K562 (cell line): ENCODE data around the gene FN3KRP. TPM values are rescaled to one million over a fixed set of nuclear protein-coding genes. Genes with fewer than 3 reads are reported as not detected.
A peak's percentile ranks its signal among the peaks of the same experiment; 100 is the strongest.

Source experiments
- CBX2 ChIP-seq: fragments of 200-600 bp; sonication (generic); IDR thresholded peaks from one replicate; pipeline ENCODE4 v1.6.1; 2012; ENCODE audit warnings: mild to moderate bottlenecking, low read length, inconsistent platforms; ENCODE audit not compliant: insufficient read depth, poor library complexity, severe bottlenecking
- CREM ChIP-seq: IDR thresholded peaks from 2 replicates; pipeline ENCODE4 v1.6.1; 2014; ENCODE audit warnings: antibody characterized with exemption, low read depth
- DEAF1 ChIP-seq: fragments of 450-650 bp; formaldehyde crosslinking; IDR thresholded peaks from 2 replicates; pipeline ENCODE4 v1.4.0; 2020; ENCODE audit warnings: mild to moderate bottlenecking, moderate library complexity
- DIDO1 ChIP-seq: fragments of 450-650 bp; IDR thresholded peaks from 2 replicates; pipeline ENCODE4 v1.6.1; 2016; ENCODE audit warnings: low read depth, missing biosample characterization, missing genetic modification characterization
- FOXP4 ChIP-seq: sonication (generic); formaldehyde crosslinking; IDR thresholded peaks from 2 replicates; pipeline ENCODE4 v1.8.0; 2022; ENCODE audit warnings: mild to moderate bottlenecking, missing genetic modification reagents, borderline replicate concordance
- IFI16 ChIP-seq: fragments of 250-450 bp; sonication (Bioruptor Pico); IDR thresholded peaks from 2 replicates; pipeline ENCODE4 v2.1.2; 2022; ENCODE audit warnings: mild to moderate bottlenecking, inconsistent platforms
- KHSRP ChIP-seq: fragments of 450-650 bp; IDR thresholded peaks from 2 replicates; pipeline ENCODE4 v1.6.1; 2017
- NKRF ChIP-seq: fragments of 450-650 bp; IDR thresholded peaks from 2 replicates; pipeline ENCODE4 v1.6.1; 2016; ENCODE audit warnings: borderline replicate concordance
- NR2C1 ChIP-seq, 2 experiments: fragments of 450-650 bp; IDR thresholded peaks; 2 replicates each; pipeline ENCODE4 v1.6.1; 2017; ENCODE audit warnings: mild to moderate bottlenecking in 2 of 2, antibody characterized with exemption in 1 of 2, inconsistent platforms in 1 of 2, missing compliant biosample characterization in 1 of 2, missing genetic modification characterization in 1 of 2
- SAP30 ChIP-seq: fragments of 200-600 bp; sonication (generic); IDR thresholded peaks from 2 replicates; pipeline ENCODE4 v1.6.1; 2012; ENCODE audit warnings: borderline replicate concordance, low read depth, mild to moderate bottlenecking, moderate library complexity, low read length, control low read depth, inconsistent platforms; ENCODE audit not compliant: insufficient read depth, poor library complexity, severe bottlenecking
- SIN3B ChIP-seq: fragments of 450-650 bp; IDR thresholded peaks from 2 replicates; pipeline ENCODE4 v1.6.1; 2017; ENCODE audit warnings: low read depth, mild to moderate bottlenecking, moderate library complexity
- SMARCA4 ChIP-seq: fragments of 450-650 bp; IDR thresholded peaks from 2 replicates; pipeline ENCODE4 v1.6.1; 2016
- SMARCA5 ChIP-seq: fragments of 450-650 bp; IDR thresholded peaks from 2 replicates; pipeline ENCODE4 v1.6.1; 2016
- TEAD4 ChIP-seq, 2 experiments: sonication (generic) in 1 of 2; formaldehyde crosslinking in 1 of 2; IDR thresholded peaks; 2 replicates each; pipeline versions ENCODE4 v1.6.1 to v1.8.0; 2012 to 2022; ENCODE audit warnings: borderline replicate concordance in 1 of 2, inconsistent platforms in 1 of 2, low read length in 1 of 2, mild to moderate bottlenecking in 1 of 2, missing genetic modification reagents in 1 of 2
- ZHX1 ChIP-seq: fragments of 150-350 bp; conservative IDR thresholded peaks from 2 replicates; pipeline ENCODE4 v1.6.1; 2014; ENCODE audit warnings: low read length
- ZNF589 ChIP-seq: fragments of 200-800 bp; sonication (Bioruptor generic); IDR thresholded peaks from 2 replicates; pipeline ENCODE4 v1.6.1; 2016; ENCODE audit warnings: low read depth, missing genetic modification characterization, missing compliant biosample characterization
- polyA plus RNA-seq, 8 experiments: library from polyadenylated mRNA; depleted of rRNA in 4 of 8; stranded (reverse) in 5 of 8; unstranded in 3 of 8; fragments of >200 nt; fragmentation: Nextera tagmentation in 2 of 8; fragmentation: Illumina TruSeq in 1 of 8; extraction: Ambion mirVana in 2 of 8; extraction: Trizol in 1 of 8; gene quantifications; 2 replicates each; pipeline versions ENCODE4 v1.2.1 to v1.2.3, GENCODE V29; 2011 to 2014; ENCODE audit warnings: inconsistent platforms in 1 of 8, missing spikeins in 1 of 8
- total RNA-seq, 7 experiments: library from RNA; depleted of rRNA in 6 of 7; stranded (reverse); fragments of >200 nt in 6 of 7; fragmentation: Illumina TruSeq in 2 of 7; extraction: Trizol in 2 of 7; gene quantifications; 2 replicates each; pipeline versions ENCODE4 v1.2.1 to v1.2.3, GENCODE V29; 2011 to 2021; ENCODE audit warnings: low replicate concordance in 1 of 7

The FN3KRP gene
- total and polyA plus RNA-seq, 9 of the 15 experiments (the other 6 are each of a cell fraction or from before 2014, with no cell fraction given), result 2.0 to 32.1 (median 24.9) TPM

- peak; percentile 55 for TF ChIP-seq SAP30
- no peak for TF ChIP-seq SMARCA4
- TF ChIP-seq CBX2, result no peak
- TF ChIP-seq IFI16 (CRISPR knock-in tag), result no peak
- TF ChIP-seq CREM, result peak; percentile 79
- TF ChIP-seq DEAF1 (CRISPR knock-in tag), result no peak
- peak; percentile 52; the same call in 1 of the 2 replicates for TF ChIP-seq SIN3B
- TF ChIP-seq NR2C1 (IDR thresholded peaks at IDR 0.05), result peak; percentile 98
- TF ChIP-seq NR2C1 (tag; IDR thresholded peaks at IDR 0.05), result peak; percentile 99
- TF ChIP-seq SMARCA5, result no peak
- no peak for TF ChIP-seq KHSRP
- TF ChIP-seq NKRF, result peak; percentile 66
- peak; percentile 77; the same call in 1 of the 2 replicates for TF ChIP-seq FOXP4 (CRISPR knock-in tag)
- TF ChIP-seq DIDO1 (tag), result peak; percentile 72; the same call in 1 of the 2 replicates
- TF ChIP-seq TEAD4 (IDR thresholded peaks at IDR 0.05; ENCODE audit: low read length), result no peak
- peak; percentile 88 for TF ChIP-seq TEAD4 (CRISPR knock-in tag; IDR thresholded peaks at IDR 0.05; ENCODE audit: borderline replicate concordance)
- TF ChIP-seq ZHX1, result no peak
- no peak for TF ChIP-seq ZNF589
These were observed 35.3 kb downstream of the FN3KRP start, which contains the start of gene TBCD (continued) for GRCh38 chr17:82751571-82752370.
